ENCODE data around the gene CYP51A1. TPM values are rescaled to one million over a fixed set of nuclear protein-coding genes. Genes with fewer than 3 reads are reported as not detected.

CYP51A1 gene
- polyA plus RNA-seq, 1 donor from 2014 or later = 137 TPM

DNA sequence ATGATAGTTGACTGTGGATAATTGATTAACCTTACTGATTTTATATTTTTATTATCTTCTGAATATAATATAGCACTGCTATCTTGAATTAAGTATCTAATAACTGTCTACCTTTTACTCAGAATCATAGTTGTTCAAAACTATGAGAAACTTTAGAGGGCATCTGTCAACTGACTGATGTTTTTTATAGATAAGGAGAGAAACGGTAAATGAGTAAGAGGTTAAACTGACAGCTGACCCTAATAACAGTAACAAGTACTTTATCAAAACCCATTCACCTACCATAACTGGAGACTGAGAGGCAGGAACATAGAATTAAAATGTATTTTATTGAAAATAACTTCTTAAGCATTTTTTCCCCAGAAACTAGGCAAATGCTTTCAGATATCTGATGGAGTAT is 62.2 kb downstream of the CYP51A1 start:
- H3K36me3 ChIP-seq (ENCODE audit: insufficient read depth, low read length) = peaks cover 2% of the 10 kb centered on the region
- no peaks in the 10 kb centered on the region for H3K9me2 ChIP-seq (ENCODE audit: insufficient read depth, low read length)
- H2AFZ ChIP-seq (ENCODE audit: low read depth, low read length) = no peak overlapping the region
- no peaks in the 10 kb centered on the region for H3F3A ChIP-seq (ENCODE audit: insufficient read depth, low read length, poor library complexity, severe bottlenecking)
- no peaks in the 10 kb centered on the region for H3K27me3 ChIP-seq (ENCODE audit: insufficient read depth, low read depth, low read length)
- peaks cover 3% of the 10 kb centered on the region for H3K79me2 ChIP-seq (replicated peaks; ENCODE audit: insufficient read depth, low read length)
- no peak for TF ChIP-seq EP300 (conservative IDR thresholded peaks at IDR 0.05; ENCODE audit: poor library complexity, severe bottlenecking)
- TF ChIP-seq MXI1 (conservative IDR thresholded peaks at IDR 0.05; ENCODE audit: poor library complexity, severe bottlenecking) = no peak
- TF ChIP-seq, protein P1, sequence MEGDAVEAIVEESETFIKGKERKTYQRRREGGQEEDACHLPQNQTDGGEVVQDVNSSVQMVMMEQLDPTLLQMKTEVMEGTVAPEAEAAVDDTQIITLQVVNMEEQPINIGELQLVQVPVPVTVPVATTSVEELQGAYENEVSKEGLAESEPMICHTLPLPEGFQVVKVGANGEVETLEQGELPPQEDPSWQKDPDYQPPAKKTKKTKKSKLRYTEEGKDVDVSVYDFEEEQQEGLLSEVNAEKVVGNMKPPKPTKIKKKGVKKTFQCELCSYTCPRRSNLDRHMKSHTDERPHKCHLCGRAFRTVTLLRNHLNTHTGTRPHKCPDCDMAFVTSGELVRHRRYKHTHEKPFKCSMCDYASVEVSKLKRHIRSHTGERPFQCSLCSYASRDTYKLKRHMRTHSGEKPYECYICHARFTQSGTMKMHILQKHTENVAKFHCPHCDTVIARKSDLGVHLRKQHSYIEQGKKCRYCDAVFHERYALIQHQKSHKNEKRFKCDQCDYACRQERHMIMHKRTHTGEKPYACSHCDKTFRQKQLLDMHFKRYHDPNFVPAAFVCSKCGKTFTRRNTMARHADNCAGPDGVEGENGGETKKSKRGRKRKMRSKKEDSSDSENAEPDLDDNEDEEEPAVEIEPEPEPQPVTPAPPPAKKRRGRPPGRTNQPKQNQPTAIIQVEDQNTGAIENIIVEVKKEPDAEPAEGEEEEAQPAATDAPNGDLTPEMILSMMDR (IDR thresholded peaks at IDR 0.05; ENCODE audit: poor library complexity, severe bottlenecking) = no peak
- TF ChIP-seq POLR2AphosphoS5 (IDR thresholded peaks at IDR 0.05) = no peak
- TF ChIP-seq, protein P2, sequence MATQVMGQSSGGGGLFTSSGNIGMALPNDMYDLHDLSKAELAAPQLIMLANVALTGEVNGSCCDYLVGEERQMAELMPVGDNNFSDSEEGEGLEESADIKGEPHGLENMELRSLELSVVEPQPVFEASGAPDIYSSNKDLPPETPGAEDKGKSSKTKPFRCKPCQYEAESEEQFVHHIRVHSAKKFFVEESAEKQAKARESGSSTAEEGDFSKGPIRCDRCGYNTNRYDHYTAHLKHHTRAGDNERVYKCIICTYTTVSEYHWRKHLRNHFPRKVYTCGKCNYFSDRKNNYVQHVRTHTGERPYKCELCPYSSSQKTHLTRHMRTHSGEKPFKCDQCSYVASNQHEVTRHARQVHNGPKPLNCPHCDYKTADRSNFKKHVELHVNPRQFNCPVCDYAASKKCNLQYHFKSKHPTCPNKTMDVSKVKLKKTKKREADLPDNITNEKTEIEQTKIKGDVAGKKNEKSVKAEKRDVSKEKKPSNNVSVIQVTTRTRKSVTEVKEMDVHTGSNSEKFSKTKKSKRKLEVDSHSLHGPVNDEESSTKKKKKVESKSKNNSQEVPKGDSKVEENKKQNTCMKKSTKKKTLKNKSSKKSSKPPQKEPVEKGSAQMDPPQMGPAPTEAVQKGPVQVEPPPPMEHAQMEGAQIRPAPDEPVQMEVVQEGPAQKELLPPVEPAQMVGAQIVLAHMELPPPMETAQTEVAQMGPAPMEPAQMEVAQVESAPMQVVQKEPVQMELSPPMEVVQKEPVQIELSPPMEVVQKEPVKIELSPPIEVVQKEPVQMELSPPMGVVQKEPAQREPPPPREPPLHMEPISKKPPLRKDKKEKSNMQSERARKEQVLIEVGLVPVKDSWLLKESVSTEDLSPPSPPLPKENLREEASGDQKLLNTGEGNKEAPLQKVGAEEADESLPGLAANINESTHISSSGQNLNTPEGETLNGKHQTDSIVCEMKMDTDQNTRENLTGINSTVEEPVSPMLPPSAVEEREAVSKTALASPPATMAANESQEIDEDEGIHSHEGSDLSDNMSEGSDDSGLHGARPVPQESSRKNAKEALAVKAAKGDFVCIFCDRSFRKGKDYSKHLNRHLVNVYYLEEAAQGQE (IDR thresholded peaks at IDR 0.05; ENCODE audit: borderline replicate concordance) = no peak
- no peak for TF ChIP-seq EZH2 (IDR thresholded peaks at IDR 0.05; ENCODE audit: borderline replicate concordance, insufficient read depth, low read length, poor library complexity, severe bottlenecking)
- no peak for TF ChIP-seq SMC3 (conservative IDR thresholded peaks at IDR 0.05; ENCODE audit: poor library complexity)
- no peak for TF ChIP-seq TAF1 (IDR thresholded peaks at IDR 0.05; ENCODE audit: low read depth)
- TF ChIP-seq RAD21 (conservative IDR thresholded peaks at IDR 0.05) = no peak
- H4K20me1 ChIP-seq (ENCODE audit: insufficient read depth) = no peaks in the 10 kb centered on the region
- H3K9ac ChIP-seq (ENCODE audit: low read length) = no peak overlapping the region
- no peak overlapping the region for H3K4me3 ChIP-seq (ENCODE audit: low read length)
- no peaks in the 10 kb centered on the region for H3K9me3 ChIP-seq (ENCODE audit: low read length)
- H3K4me2 ChIP-seq (ENCODE audit: low read length) = no peak overlapping the region
- no peak overlapping the region for H3K27ac ChIP-seq (ENCODE audit: low read length)

DNA sequence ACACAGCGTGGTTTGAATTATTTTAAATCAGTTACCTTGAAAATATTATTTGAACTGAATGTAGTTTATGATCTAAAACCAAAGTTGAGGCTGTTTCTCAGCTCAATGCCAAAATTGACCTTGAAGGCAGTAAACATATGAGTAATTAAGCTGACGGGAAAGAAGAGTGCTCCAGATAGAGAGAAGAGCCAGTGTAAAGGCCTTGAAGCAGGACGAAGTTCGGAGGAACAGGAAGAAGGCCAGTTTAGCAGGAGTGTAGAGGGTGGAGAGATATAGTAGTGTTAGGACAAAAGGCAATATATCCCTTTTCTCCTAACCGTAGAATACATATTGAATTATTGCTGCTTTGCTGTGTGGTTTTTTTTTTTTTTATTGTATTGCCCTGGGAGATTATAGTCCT is 63.2 kb downstream of the CYP51A1 start:
- Histone ChIP-seq H3K27me3 (ENCODE audit: insufficient read depth, low read depth, low read length) (no peaks in the 10 kb centered on the region), H3K36me3 (ENCODE audit: insufficient read depth, low read length) (peaks cover 5% of the 10 kb centered on the region), H3K9ac (ENCODE audit: low read length) (no peak overlapping the region), H3F3A (ENCODE audit: insufficient read depth, low read length, poor library complexity, severe bottlenecking) (no peaks in the 10 kb centered on the region), H3K4me2 (ENCODE audit: low read length) (no peak overlapping the region), H4K20me1 (ENCODE audit: insufficient read depth) (no peaks in the 10 kb centered on the region), H3K79me2 (replicated peaks; ENCODE audit: insufficient read depth, low read length) (peaks cover 3% of the 10 kb centered on the region), H3K27ac (ENCODE audit: low read length) (no peak overlapping the region), H3K9me3 (ENCODE audit: low read length) (no peaks in the 10 kb centered on the region), H3K9me2 (ENCODE audit: insufficient read depth, low read length) (no peaks in the 10 kb centered on the region), H2AFZ (ENCODE audit: low read depth, low read length) (no peak overlapping the region), H3K4me3 (ENCODE audit: low read length) (no peak overlapping the region)
- TF ChIP-seq EP300 (conservative IDR thresholded peaks at IDR 0.05; ENCODE audit: poor library complexity, severe bottlenecking) (no peak), RAD21 (conservative IDR thresholded peaks at IDR 0.05) (no peak), TAF1 (IDR thresholded peaks at IDR 0.05; ENCODE audit: low read depth) (no peak), SMC3 (conservative IDR thresholded peaks at IDR 0.05; ENCODE audit: poor library complexity) (no peak), POLR2AphosphoS5 (IDR thresholded peaks at IDR 0.05) (no peak), MXI1 (conservative IDR thresholded peaks at IDR 0.05; ENCODE audit: poor library complexity, severe bottlenecking) (no peak)
- TF ChIP-seq, protein P1 (IDR thresholded peaks at IDR 0.05; ENCODE audit: poor library complexity, severe bottlenecking) = no peak
- TF ChIP-seq, protein P2 (IDR thresholded peaks at IDR 0.05; ENCODE audit: borderline replicate concordance) = no peak

All from neural cell (in vitro differentiated cells).